ENCODE data around the gene S100A11. TPM values are rescaled to one million over a fixed set of nuclear protein-coding genes. Genes with fewer than 3 reads are reported as not detected.

Gene S100A11
- total and polyA plus RNA-seq, 9 of the 15 experiments (the other 6 are each of a cell fraction or from before 2014, with no cell fraction given): 131 to 808 (median 235) TPM

GRCh38 chr1:152047730-152048415 lies 11.1 kb upstream of the S100A11 start (continued):
- TF ChIP-seq, protein P1, sequence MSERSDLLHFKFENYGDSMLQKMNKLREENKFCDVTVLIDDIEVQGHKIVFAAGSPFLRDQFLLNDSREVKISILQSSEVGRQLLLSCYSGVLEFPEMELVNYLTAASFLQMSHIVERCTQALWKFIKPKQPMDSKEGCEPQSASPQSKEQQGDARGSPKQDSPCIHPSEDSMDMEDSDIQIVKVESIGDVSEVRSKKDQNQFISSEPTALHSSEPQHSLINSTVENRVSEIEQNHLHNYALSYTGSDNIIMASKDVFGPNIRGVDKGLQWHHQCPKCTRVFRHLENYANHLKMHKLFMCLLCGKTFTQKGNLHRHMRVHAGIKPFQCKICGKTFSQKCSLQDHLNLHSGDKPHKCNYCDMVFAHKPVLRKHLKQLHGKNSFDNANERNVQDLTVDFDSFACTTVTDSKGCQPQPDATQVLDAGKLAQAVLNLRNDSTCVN (CRISPR knock-in tag; IDR thresholded peaks at IDR 0.05): no peak
- peak; percentile 95 for TF ChIP-seq JUN (IDR thresholded peaks at IDR 0.05; ENCODE audit: borderline replicate concordance, low read depth, low read length)
- TF ChIP-seq JUN (CRISPR knock-in tag; IDR thresholded peaks at IDR 0.05; ENCODE audit: borderline replicate concordance): peak; percentile 89; the same call in 1 of the 2 replicates
- TF ChIP-seq ARID4B (CRISPR knock-in tag; IDR thresholded peaks at IDR 0.05): no peak
- peak; percentile 61 for TF ChIP-seq NFYB (IDR thresholded peaks at IDR 0.05; ENCODE audit: extremely low read depth, insufficient read length)
- peak; percentile 52; the same call in 1 of the 2 replicates for TF ChIP-seq MIER1 (IDR thresholded peaks at IDR 0.05; ENCODE audit: low read depth)
- no peak for TF ChIP-seq FUS (optimal IDR thresholded peaks at IDR 0.05; ENCODE audit: low read depth, low read length)
- TF ChIP-seq PCBP2 (IDR thresholded peaks at IDR 0.05; ENCODE audit: low read depth, low read length, poor library complexity, severe bottlenecking): no peak
- no peak for TF ChIP-seq SRSF9 (IDR thresholded peaks at IDR 0.05; ENCODE audit: borderline replicate concordance, low read depth, low read length)
- TF ChIP-seq KDM1A (IDR thresholded peaks at IDR 0.05): no peak; a peak in 1 of 4 replicates
- TF ChIP-seq MTA2 (IDR thresholded peaks at IDR 0.05; ENCODE audit: low read depth): no peak
- peak; percentile 93 for TF ChIP-seq ATF7 (IDR thresholded peaks at IDR 0.05)
- no peak for TF ChIP-seq ZNF77 (CRISPR knock-in tag; IDR thresholded peaks at IDR 0.05)
- no peak for TF ChIP-seq HNRNPH1 (optimal IDR thresholded peaks at IDR 0.05; ENCODE audit: low read depth, low read length)
- peak in 1 of 2 experiments; percentile 32; a peak in 1 of 4 replicates for TF ChIP-seq ETV6 (IDR thresholded peaks at IDR 0.05; ENCODE audit: borderline replicate concordance in 1 of 2, low read depth in 2 of 2, low read length in 1 of 2)
- no peak for TF ChIP-seq ETV6 (CRISPR knock-in tag; IDR thresholded peaks at IDR 0.05; ENCODE audit: borderline replicate concordance)
- TF ChIP-seq HDGF (IDR thresholded peaks at IDR 0.05): 0 out of 2 replicates have a peak, but pooled peaks have one; percentile 19
- TF ChIP-seq RBBP5 (IDR thresholded peaks at IDR 0.05; ENCODE audit: borderline replicate concordance, insufficient read depth, low read length, poor library complexity, severe bottlenecking): peak; percentile 51
- TF ChIP-seq XRCC4 (IDR thresholded peaks at IDR 0.05; ENCODE audit: extremely low read depth, insufficient read depth, insufficient read length): no peak
- TF ChIP-seq MTF1 (CRISPR knock-in tag; IDR thresholded peaks at IDR 0.05; ENCODE audit: borderline replicate concordance): no peak
- TF ChIP-seq HNRNPLL (IDR thresholded peaks at IDR 0.05; ENCODE audit: low read depth, low read length, poor library complexity, severe bottlenecking): no peak
- no peak for TF ChIP-seq TCF7 (IDR thresholded peaks at IDR 0.05; ENCODE audit: borderline replicate concordance)
- TF ChIP-seq ZSCAN29 (IDR thresholded peaks at IDR 0.05): no peak
